Endothelial cell of umbilical vein (primary cell): ENCODE results near the gene VIL1. TPM values are rescaled to one million over a fixed set of nuclear protein-coding genes. Genes with fewer than 3 reads are reported as not detected.

Experiments used
- Bru-seq: library from RNA; stranded (reverse); fragments of 400-500 nt; gene quantifications from one replicate; lab custom pipeline; 2021; lab: Mats Ljungman, UMichigan
- BruChase-seq, 2 experiments: library from RNA; stranded (reverse); fragments of 400-500 nt; gene quantifications; one replicate each; lab custom pipeline; 2021; lab: Mats Ljungman, UMichigan
- BruUV-seq: library from RNA; stranded (reverse); fragments of 400-500 nt; replicated peaks from 2 replicates; lab custom pipeline; 2021; lab: Mats Ljungman, UMichigan
- CTCF ChIA-PET: fragments of 300-600, 350-600 bp; sonication (Branson Sonifier 250); formaldehyde crosslinking; loops from one replicate; lab custom pipeline; 2021; ENCODE audit warnings: antibody characterized with exemption, inconsistent platforms; lab: Charles Lee
- POLR2A ChIA-PET: fragments of 300-600, 350-600 bp; sonication (Branson Sonifier 250); formaldehyde crosslinking; loops from one replicate; lab custom pipeline; 2021; ENCODE audit warnings: antibody characterized with exemption, inconsistent platforms; lab: Charles Lee
- DNase-seq: peaks from one replicate; pipeline ENCODE4 v3.0.0-alpha.2; 2011; ENCODE audit warnings: low read depth, low spot score
- FAIRE-seq: peaks from 2 replicates; lab custom pipeline; 2011; peaks lifted over from hg19 to GRCh38; lab: Jason Lieb, UNC
- H2AFZ ChIP-seq: 2 replicates; pipeline ENCODE4 v1.6.0; 2012; ENCODE audit warnings: low read depth, low read length, control low read depth, inconsistent platforms
- H3K27ac ChIP-seq: 2 replicates; pipeline ENCODE4 v1.5.1; 2011; ENCODE audit warnings: low read depth, mild to moderate bottlenecking, control low read depth, low read length, moderate library complexity; ENCODE audit not compliant: insufficient read depth
- H3K27me3 ChIP-seq, 2 experiments: 2 replicates each; pipeline versions ENCODE4 v1.6.0 to v1.6.1; 2011; ENCODE audit warnings: low read length in 2 of 2, mixed read lengths in 1 of 2; ENCODE audit not compliant: control insufficient read depth in 2 of 2, insufficient read depth in 2 of 2
- H3K36me3 ChIP-seq, 2 experiments: 2 replicates in 1 of 2; 3 replicates in 1 of 2; pipeline ENCODE4 v1.5.1; 2011; ENCODE audit warnings: low read length in 2 of 2, mild to moderate bottlenecking in 1 of 2, moderate library complexity in 1 of 2; ENCODE audit not compliant: control insufficient read depth in 2 of 2, insufficient read depth in 2 of 2; ENCODE audit errors: extremely low read depth in 1 of 2
- H3K4me1 ChIP-seq: 3 replicates; pipeline ENCODE4 v1.5.1; 2011; ENCODE audit warnings: mild to moderate bottlenecking, low read length; ENCODE audit not compliant: control insufficient read depth, insufficient read depth; ENCODE audit errors: extremely low read depth
- H3K4me2 ChIP-seq: 2 replicates; pipeline ENCODE4 v1.6.1; 2011; ENCODE audit warnings: low read length, control low read depth, mixed read lengths; ENCODE audit not compliant: insufficient read depth
- H3K4me3 ChIP-seq, 3 experiments: fragments of 200-600 bp in 1 of 3; sonication (generic), shearing (Covaris generic) in 1 of 3; replicated peaks in 1 of 3; 2 replicates each; pipeline ENCODE4 v1.5.1; 2011 to 2016; ENCODE audit warnings: control low read depth in 3 of 3, low read length in 3 of 3, mild to moderate bottlenecking in 2 of 3, inconsistent platforms in 1 of 3, low read depth in 1 of 3, moderate library complexity in 1 of 3; ENCODE audit not compliant: insufficient read depth in 1 of 3
- H3K79me2 ChIP-seq: 2 replicates; pipeline ENCODE4 v1.6.0; 2012; ENCODE audit warnings: low read length, inconsistent platforms; ENCODE audit not compliant: control insufficient read depth, insufficient read depth
- H3K9ac ChIP-seq: replicated peaks from 2 replicates; pipeline ENCODE3; 2011; ENCODE audit warnings: low read length, control low read depth; ENCODE audit not compliant: insufficient read depth; ENCODE audit errors: extremely low read depth
- H3K9me1 ChIP-seq: replicated peaks from 3 replicates; pipeline ENCODE4 v1.6.0; 2011; ENCODE audit warnings: mild to moderate bottlenecking, low read length; ENCODE audit not compliant: control insufficient read depth, insufficient read depth; ENCODE audit errors: extremely low read depth
- H3K9me3 ChIP-seq: replicated peaks from 2 replicates; pipeline ENCODE4 v1.5.1; 2012; ENCODE audit warnings: low read length, inconsistent platforms; ENCODE audit not compliant: control insufficient read depth, insufficient read depth
- H4K20me1 ChIP-seq: replicated peaks from 2 replicates; pipeline ENCODE3; 2011; ENCODE audit warnings: mild to moderate bottlenecking, low read length; ENCODE audit not compliant: control insufficient read depth, insufficient read depth; ENCODE audit errors: extremely low read depth
- CTCF ChIP-seq, 2 donors: IDR thresholded peaks; 1 replicate in 1 of 2; 2 replicates in 1 of 2; pipeline ENCODE4 v1.5.1; 2011; ENCODE audit warnings: low read length in 2 of 2, mild to moderate bottlenecking in 2 of 2, moderate library complexity in 2 of 2, control low read depth in 1 of 2, inconsistent platforms in 1 of 2, low read depth in 1 of 2; ENCODE audit not compliant: insufficient read depth in 1 of 2; ENCODE audit errors: extremely low read depth in 1 of 2
- EZH2 ChIP-seq: IDR thresholded peaks from 2 replicates; pipeline ENCODE4 v1.6.1; 2012; ENCODE audit warnings: borderline replicate concordance, low read depth, mild to moderate bottlenecking, moderate library complexity, low read length, inconsistent platforms; ENCODE audit not compliant: severe bottlenecking
- FOS ChIP-seq: IDR thresholded peaks from 2 replicates; pipeline ENCODE4 v1.6.1; 2011; ENCODE audit warnings: mild to moderate bottlenecking, low read length, moderate library complexity, borderline replicate concordance; ENCODE audit not compliant: insufficient read depth
- GATA2 ChIP-seq: IDR thresholded peaks from 2 replicates; pipeline ENCODE4 v1.7.0; 2011; ENCODE audit warnings: low read depth, mild to moderate bottlenecking, moderate library complexity, mixed read lengths, low read length; ENCODE audit not compliant: insufficient read length, insufficient read depth
- JUN ChIP-seq: IDR thresholded peaks from 2 replicates; pipeline ENCODE4 v1.6.1; 2011; ENCODE audit warnings: borderline replicate concordance, low read depth; ENCODE audit not compliant: insufficient read length, insufficient read depth
- MAX ChIP-seq: IDR thresholded peaks from 2 replicates; pipeline ENCODE4 v1.6.1; 2011; ENCODE audit not compliant: insufficient read depth, insufficient read length
- MYC ChIP-seq: IDR thresholded peaks from one replicate; pipeline ENCODE4 v1.6.1; 2011; ENCODE audit warnings: mild to moderate bottlenecking, low read depth, low read length
- POLR2A ChIP-seq: IDR thresholded peaks from 2 replicates; pipeline ENCODE4 v1.6.1; 2012; ENCODE audit warnings: low read depth, mild to moderate bottlenecking, control low read depth, low read length
- POLR2AphosphoS5 ChIP-seq: IDR thresholded peaks from 2 replicates; pipeline ENCODE4 v1.6.1; 2012; ENCODE audit warnings: low read depth, mild to moderate bottlenecking, control low read depth, low read length, moderate library complexity; ENCODE audit not compliant: insufficient read depth
- dilution Hi-C: fragments of 300-500 bp; cut with MboI; formaldehyde crosslinking; loops from one replicate; pipeline ENCODE4 v1.15.0; 2019; ENCODE audit warnings: low sequenced_read_pairs; ENCODE audit not compliant: extremely low pct_ligation_motif_present
- intact Hi-C: fragments of 100-400 bp; cut with micrococcal nuclease; formaldehyde crosslinking; loops from one replicate; pipeline ENCODE4 v1.10.0; 2022
- long read RNA-seq: library from polyadenylated mRNA; stranded (forward); transcript quantifications from one replicate; pipeline ENCODE4 v2.0.0, GENCODE V29; 2021
- polyA minus RNA-seq, 3 experiments: library from RNA; depleted of rRNA, polyadenylated mRNA; stranded (reverse); fragments of >200 nt; gene quantifications; 1 replicate in 1 of 3; 2 replicates in 2 of 3; pipeline ENCODE4 v1.2.3, GENCODE V29; 2011
- polyA plus RNA-seq, 4 experiments: library from polyadenylated mRNA; depleted of rRNA in 3 of 4; stranded (reverse) in 3 of 4; unstranded in 1 of 4; fragments of >200 nt; gene quantifications; 2 replicates each; pipeline versions ENCODE4 v1.2.1 to v1.2.3, GENCODE V29; 2011 to 2012; ENCODE audit warnings: missing spikeins in 1 of 4
- total RNA-seq: library from RNA; stranded (reverse); gene quantifications from 2 replicates; pipeline ENCODE4 v1.2.3, GENCODE V29; 2021

VIL1 gene
- total RNA-seq, result not detected in 2 replicates
- not detected in 2 replicates for polyA plus RNA-seq
- polyA plus RNA-seq (2011; cell fraction: cytosol; rRNA removed), result not detected in 2 replicates
- polyA plus RNA-seq (2011; cell fraction: nucleus; rRNA removed), result not detected in 2 replicates
- polyA plus RNA-seq (2012), result 0.12 TPM in 1 of 2 replicates, not detected in the other
- not detected in 2 replicates for polyA minus RNA-seq
- polyA minus RNA-seq (2011; cell fraction: cytosol; rRNA and poly(A)+ RNA removed), result not detected
- not detected in 2 replicates for polyA minus RNA-seq (2011; cell fraction: nucleus; rRNA and poly(A)+ RNA removed)
- percentile 1 among the genes with signal in this experiment for Bru-seq, nascent RNA
- not detected for BruChase-seq, experiment 1, labeled RNA remaining after a 6-hour chase
- BruChase-seq, experiment 2, labeled RNA remaining after a 2-hour chase, result not detected
- long read RNA-seq, result 0 reads

- no peak for DNase-seq
Observed at GRCh38 chr2:218418717-218419458, at the start of gene VIL1. Gene VIL1, plus strand, starts transcription at chr2:218419123. Its CDS starts 4,656 bp downstream, at chr2:218423779.

More at GRCh38 chr2:218418717-218419458, at the start of gene VIL1:
- no peak within 1 kb of the TSS for H3K4me3 ChIP-seq
- no TSS peak for BruUV-seq
- no peaks in the 10 kb centered on the region for H3K27me3 ChIP-seq
- H3K9ac ChIP-seq, result no peak within 1 kb of the TSS
- CTCF ChIA-PET, result no interaction called here
- H3K36me3 ChIP-seq, result no peaks in the 10 kb centered on the region
- TF ChIP-seq MYC (no peak), FOS (no peak), MAX (no peak), POLR2AphosphoS5 (no peak), CTCF (IDR thresholded peaks at IDR 0.05; ENCODE audit: extremely low read depth in 1 of 2, insufficient read depth in 1 of 2, low read depth in 1 of 2, low read length in 2 of 2) (no peak), GATA2 (no peak), JUN (no peak), POLR2A (no peak), EZH2 (no peak)
- no peaks in the 10 kb centered on the region for H3K4me1 ChIP-seq
- H3K9me1 ChIP-seq, result no peaks in the 10 kb centered on the region
- FAIRE-seq, result no peak
- H3K4me2 ChIP-seq, result no peak within 1 kb of the TSS
- H2AFZ ChIP-seq, result no peak within 1 kb of the TSS
- no peaks in the 10 kb centered on the region for H3K9me3 ChIP-seq
- no peaks in the 10 kb centered on the region for H4K20me1 ChIP-seq
- POLR2A ChIA-PET, result no interaction called here
- H3K27ac ChIP-seq, result no peak within 1 kb of the TSS
- dilution Hi-C loops (no loop called here), intact Hi-C loops (loop anchor here (1.0 kb wide), 1 partner anchor 81 kb away; no protein-coding TSS in a partner anchor)
- H3K79me2 ChIP-seq, result no peaks in the 10 kb centered on the region
